ENCODE data around the gene ITGA3. TPM values are rescaled to one million over a fixed set of nuclear protein-coding genes. Genes with fewer than 3 reads are reported as not detected.

The ITGA3 gene
- total RNA-seq, 1 experiment from 2014 or later: 392 TPM

GRCh38 chr17:50090971-50091917 lies 35.3 kb downstream of the ITGA3 start:
- no peak for ATAC-seq
- CTCF ChIA-PET: interaction anchor here (0.8 to 4.6 kb wide), 7 partner anchors 13 to 94 kb away, joined by 3 to 55 read pairs (median 6); no protein-coding TSS in a partner anchor

More at GRCh38 chr17:50090971-50091917, 35.3 kb downstream of the ITGA3 start:
- Histone ChIP-seq H3K36me3 (ENCODE audit: control insufficient read depth in 1 of 2, insufficient read depth in 2 of 2, low read length in 2 of 2) (peaks cover 20 to 29% of the 10 kb centered on the region in 2 experiments; a peak in 3 of 4 replicates), H3K4me3 (replicated peaks in 1 of 2; ENCODE audit: low read depth in 1 of 2, low read length in 2 of 2) (no peak overlapping the region), H2AFZ (ENCODE audit: low read depth, low read length, poor library complexity, severe bottlenecking) (no peak overlapping the region), H3K4me2 (ENCODE audit: low read length) (no peak overlapping the region), H3K9me3 (ENCODE audit: control insufficient read depth in 1 of 2, insufficient read depth in 1 of 2, low read depth in 1 of 2, low read length in 2 of 2) (no peaks in the 10 kb centered on the region), H3K27ac (ENCODE audit: low read depth, low read length) (no peak overlapping the region), H3K27me3 (ENCODE audit: insufficient read depth, low read length) (no peaks in the 10 kb centered on the region), H3K9ac (ENCODE audit: low read length) (no peak overlapping the region), H3K9me2 (ENCODE audit: insufficient read depth) (no peaks in the 10 kb centered on the region), H4K20me1 (ENCODE audit: insufficient read depth) (no peaks in the 10 kb centered on the region), H3K79me2 (ENCODE audit: insufficient read depth, low read length) (peaks cover 6% of the 10 kb centered on the region; the same call in 1 of the 2 replicates), H3K4me1 (ENCODE audit: control insufficient read depth in 1 of 2, insufficient read depth in 2 of 2, low read length in 2 of 2) (peaks cover 11 to 35% of the 10 kb centered on the region in 2 experiments)
- POLR2A ChIA-PET: interaction anchor here (1.2 to 3.5 kb wide), 4 partner anchors 11 to 36 kb away, joined by 3 to 18 read pairs (median 4); partner anchors contain the start of gene ITGA3
- no peak for TF ChIP-seq CBX3 (IDR thresholded peaks at IDR 0.05; ENCODE audit: low read depth)
- no peak for TF ChIP-seq CEBPB (IDR thresholded peaks at IDR 0.05; ENCODE audit: low read depth)
- TF ChIP-seq ZNF274 (IDR thresholded peaks at IDR 0.05; ENCODE audit: low read depth, low read length): no peak
- peak; percentile 40 for TF ChIP-seq SIN3A (IDR thresholded peaks at IDR 0.05; ENCODE audit: low read depth)
- TF ChIP-seq TCF7L2 (IDR thresholded peaks at IDR 0.05; ENCODE audit: borderline replicate concordance, extremely low read depth, insufficient read depth, insufficient read length): no peak
- no peak for TF ChIP-seq REST (IDR thresholded peaks at IDR 0.05; ENCODE audit: low read depth)
- TF ChIP-seq JUND (IDR thresholded peaks at IDR 0.05): 0 out of 2 replicates have a peak, but pooled peaks have one; percentile 2
- no peak for TF ChIP-seq YY1 (IDR thresholded peaks at IDR 0.05; ENCODE audit: extremely low read depth, insufficient replicate concordance, low read depth, low read length)
- TF ChIP-seq, protein P1, sequence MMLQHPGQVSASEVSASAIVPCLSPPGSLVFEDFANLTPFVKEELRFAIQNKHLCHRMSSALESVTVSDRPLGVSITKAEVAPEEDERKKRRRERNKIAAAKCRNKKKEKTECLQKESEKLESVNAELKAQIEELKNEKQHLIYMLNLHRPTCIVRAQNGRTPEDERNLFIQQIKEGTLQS (IDR thresholded peaks at IDR 0.05): no peak
- TF ChIP-seq EZH2 (IDR thresholded peaks at IDR 0.05): no peak
- TF ChIP-seq SRF (IDR thresholded peaks at IDR 0.05; ENCODE audit: low read depth): no peak
- no peak for TF ChIP-seq EGR1 (IDR thresholded peaks at IDR 0.05; ENCODE audit: low read depth)
- no peak for TF ChIP-seq ZBTB33 (IDR thresholded peaks at IDR 0.05; ENCODE audit: extremely low read depth, insufficient replicate concordance, low read length)
- no peak for TF ChIP-seq CTCF (IDR thresholded peaks at IDR 0.05 in 2 of 3, conservative IDR thresholded peaks at IDR 0.05 in 1 of 3; ENCODE audit: borderline replicate concordance in 1 of 3, insufficient read depth in 1 of 3, low read depth in 2 of 3, low read length in 2 of 3)
- no peak for TF ChIP-seq ZFX (IDR thresholded peaks at IDR 0.05)
- TF ChIP-seq POLR2AphosphoS5 (IDR thresholded peaks at IDR 0.05; ENCODE audit: low read depth, low read length): peak; percentile 85
- no peak for TF ChIP-seq SP1 (IDR thresholded peaks at IDR 0.05; ENCODE audit: low read depth)
- RAD21 ChIA-PET (ENCODE audit: low non-redundant PET in 1 of 2, low total read pairs in 2 of 2, uncharacterized antibody in 2 of 2, unreplicated experiment in 2 of 2): no interaction called here
- no TSS peak for BruUV-seq (replicated peaks)
- intact Hi-C loops (cut with micrococcal nuclease): no loop called here
- no peak for DNase-seq (ENCODE audit: low read depth, low spot score)
